T follicular helper cell (primary cell): Measurements from ENCODE around the gene LYSMD4.

Experiments used
- DNase-seq: peaks from one replicate; pipeline ENCODE4 v3.0.0-alpha.2; 2020; ENCODE audit warnings: low read depth

The LYSMD4 gene

GRCh38 chr15:99706557-99707303 lies 26.5 kb downstream of the LYSMD4 start:
- no peak for DNase-seq

- DNase-seq, result no peak
Observed at GRCh38 chr15:99704444-99704838, 28.8 kb downstream of the LYSMD4 start.

- no peak for DNase-seq
Observed at GRCh38 chr15:99703603-99704443, 29.4 kb downstream of the LYSMD4 start.

- no peak for DNase-seq
Observed at GRCh38 chr15:99702895-99703602, 30.2 kb downstream of the LYSMD4 start.

- no peak for DNase-seq
Observed at GRCh38 chr15:99696096-99696495, 37.1 kb downstream of the LYSMD4 start.

- DNase-seq, result no peak
Observed at GRCh38 chr15:99692825-99693224, 40.4 kb downstream of the LYSMD4 start.

- no peak for DNase-seq
Observed at GRCh38 chr15:99686290-99686689, 46.9 kb downstream of the LYSMD4 start.

- no peak for DNase-seq
Observed at GRCh38 chr15:99683000-99683670, 50.1 kb downstream of the LYSMD4 start.

- DNase-seq, result no peak
Observed at GRCh38 chr15:99682455-99682854, 50.8 kb downstream of the LYSMD4 start.

GRCh38 chr15:99681990-99682389 lies 51.2 kb downstream of the LYSMD4 start:
- DNase-seq, result no peak

- DNase-seq, result no peak
Observed at GRCh38 chr15:99680276-99680675, 53.0 kb downstream of the LYSMD4 start.

GRCh38 chr15:99677540-99678134 lies 55.6 kb downstream of the LYSMD4 start:
- DNase-seq, result no peak
